ENCODE results near the gene CNTNAP2.

Gene CNTNAP2

DNA sequence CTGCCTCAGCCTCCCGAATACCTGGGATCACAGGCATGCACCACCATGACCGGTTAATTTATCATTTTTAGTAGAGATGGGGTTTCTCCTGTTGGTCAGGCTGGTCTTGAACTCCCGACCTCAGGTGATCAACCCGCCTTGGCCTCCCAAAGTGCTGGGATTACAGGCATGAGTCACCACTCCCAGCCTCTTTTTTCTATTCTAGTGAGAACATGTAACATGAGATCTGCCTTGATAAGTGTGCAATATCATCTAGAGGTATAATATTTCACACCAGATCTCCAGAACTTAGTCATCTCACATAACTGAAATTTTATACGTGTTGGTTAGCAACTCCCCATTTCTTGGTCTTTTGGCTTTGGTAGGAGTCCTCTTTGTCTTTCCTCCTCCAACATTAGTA is 656.9 kb downstream of the CNTNAP2 start:
- no peak for DNase-seq (ENCODE audit: low spot score)

DNA sequence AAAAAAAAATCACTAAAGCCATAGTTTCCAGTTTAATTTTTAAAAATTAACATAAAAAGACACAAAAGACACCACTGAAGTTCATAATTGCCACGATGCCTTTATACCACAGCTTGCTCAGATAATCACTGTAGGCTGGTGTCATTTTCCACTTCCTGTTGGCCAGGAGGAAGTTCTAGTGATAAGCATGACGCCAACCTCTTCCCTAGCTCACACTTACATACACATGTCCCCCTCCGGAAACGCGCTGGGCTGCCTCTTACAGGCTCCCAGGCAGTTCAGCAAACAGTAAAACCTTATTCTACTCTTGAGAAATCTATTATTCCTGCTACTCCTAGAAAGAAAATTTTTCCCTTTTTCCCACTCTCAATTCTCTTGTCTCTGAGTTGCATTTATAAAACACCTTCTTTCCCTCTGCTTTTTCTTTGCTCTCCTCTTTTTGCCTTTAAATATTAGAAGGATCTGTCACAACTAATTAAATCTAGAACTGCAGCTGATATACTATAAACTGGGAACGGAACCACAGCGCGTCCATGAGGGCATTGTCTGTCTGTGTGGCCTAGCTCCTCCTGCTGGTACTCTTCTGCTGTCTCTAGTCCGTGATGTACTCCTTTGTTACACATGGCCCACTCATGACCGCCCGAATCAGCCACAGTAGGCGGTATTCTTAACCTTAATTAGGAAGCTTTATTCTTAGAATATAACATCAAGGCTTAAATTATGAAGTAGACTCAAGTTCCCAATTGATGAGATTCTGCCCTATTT is 664.9 kb downstream of the CNTNAP2 start:
- no peak for DNase-seq (ENCODE audit: low spot score)

DNA sequence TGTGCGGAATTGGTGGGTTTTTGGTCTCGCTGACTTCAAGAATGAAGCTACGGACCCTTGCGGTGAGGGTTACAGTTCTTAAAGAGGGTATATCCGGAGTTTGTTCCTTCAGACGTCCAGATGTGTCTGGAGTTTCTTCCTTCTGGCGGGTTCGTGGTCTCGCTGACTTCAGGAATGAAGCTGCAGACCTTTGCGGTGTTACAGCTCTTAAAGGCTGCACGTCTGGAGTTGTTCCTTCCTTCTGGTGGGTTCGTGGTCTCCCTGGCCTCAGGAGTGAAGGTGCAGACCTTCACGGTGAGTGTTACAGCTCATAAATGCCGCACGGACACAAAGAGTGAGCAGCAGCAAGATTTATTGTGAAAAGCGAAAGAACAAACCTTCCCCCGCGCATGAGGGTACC is 670.7 kb downstream of the CNTNAP2 start:
- DNase-seq (ENCODE audit: low spot score), result no peak

DNA sequence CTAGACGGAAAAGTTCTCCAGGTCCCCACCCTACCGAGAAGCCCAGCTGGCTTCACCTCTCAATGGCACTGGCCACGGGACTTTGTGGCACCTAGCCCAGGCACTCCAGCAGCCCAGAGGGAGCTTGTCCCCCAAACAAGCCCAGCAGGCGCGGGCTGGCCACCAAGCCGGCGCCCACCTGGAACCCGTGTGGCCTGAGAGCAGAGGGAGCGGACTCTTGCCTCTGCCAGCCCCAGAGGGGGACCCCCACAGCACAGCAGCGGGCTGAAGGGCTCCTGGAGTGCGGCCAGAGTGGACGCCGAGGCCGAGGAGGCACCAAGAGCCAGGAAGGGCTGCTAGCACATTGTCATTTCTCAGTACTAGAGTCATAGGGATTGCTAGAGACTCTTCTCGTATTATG is 671.4 kb downstream of the CNTNAP2 start:
- DNase-seq (ENCODE audit: low spot score), result no peak

DNA sequence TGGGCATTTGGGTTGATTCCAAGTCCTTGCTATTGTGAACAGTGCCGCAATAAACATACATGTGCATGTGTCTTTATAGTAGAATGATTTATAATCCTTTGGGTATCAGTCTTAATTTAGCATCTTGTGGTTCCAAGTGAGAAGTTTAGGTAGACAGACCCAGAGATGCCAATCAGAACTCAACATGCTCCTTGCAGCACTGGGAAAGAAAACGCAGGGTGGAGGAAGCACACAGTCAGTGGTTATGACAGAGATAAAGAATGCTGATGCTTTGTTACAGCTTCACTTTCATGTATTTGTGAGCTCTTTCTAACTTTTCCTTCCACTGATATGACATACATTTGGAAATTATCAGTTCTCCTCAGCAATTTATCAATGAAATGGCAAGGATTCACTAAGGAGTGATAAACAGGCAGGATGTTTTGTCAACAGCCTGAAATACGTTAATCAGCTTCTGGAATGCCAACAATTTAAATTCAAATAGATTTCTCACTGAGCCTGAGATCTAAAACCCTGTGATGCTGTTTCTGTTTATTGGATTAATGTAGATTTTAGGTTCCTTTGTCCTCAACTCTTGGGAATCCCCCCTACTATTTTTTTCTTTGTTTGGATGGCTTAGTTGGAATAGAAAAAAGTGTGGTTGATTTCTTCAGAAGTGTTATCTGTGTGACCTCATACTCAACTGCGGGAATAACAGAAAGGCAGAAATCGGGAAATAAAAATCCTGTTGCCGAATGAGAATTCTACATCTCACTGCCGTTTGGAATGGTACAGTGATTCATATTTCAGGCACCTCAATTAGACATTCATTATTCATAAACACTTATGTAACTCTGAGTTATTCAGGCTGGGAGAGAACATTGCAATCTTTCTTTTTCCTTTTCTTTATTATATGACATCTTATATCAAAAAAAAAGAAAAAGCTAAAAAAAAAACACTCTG is 675.0 kb downstream of the CNTNAP2 start:
- no peak for DNase-seq (ENCODE audit: low spot score)

DNA sequence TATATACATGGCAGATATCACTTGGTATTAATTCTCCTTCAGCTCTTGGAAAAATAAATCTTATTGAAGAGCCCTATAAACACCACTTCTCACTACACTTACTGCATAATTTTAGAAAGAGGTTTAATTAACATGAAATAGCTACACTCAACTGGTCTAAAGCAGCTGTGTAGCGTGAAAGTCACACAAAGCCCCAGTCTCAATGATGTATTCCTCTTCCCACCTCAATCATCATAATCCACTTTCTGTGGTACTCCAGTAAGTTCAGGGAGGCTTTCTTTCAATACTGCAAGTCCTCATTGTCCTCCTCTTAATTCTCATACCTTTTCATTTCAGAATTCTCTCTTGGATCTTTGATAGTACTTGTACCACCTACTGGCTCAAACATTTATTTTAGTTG is 688.0 kb downstream of the CNTNAP2 start:
- no peak for DNase-seq (ENCODE audit: low spot score)

DNA sequence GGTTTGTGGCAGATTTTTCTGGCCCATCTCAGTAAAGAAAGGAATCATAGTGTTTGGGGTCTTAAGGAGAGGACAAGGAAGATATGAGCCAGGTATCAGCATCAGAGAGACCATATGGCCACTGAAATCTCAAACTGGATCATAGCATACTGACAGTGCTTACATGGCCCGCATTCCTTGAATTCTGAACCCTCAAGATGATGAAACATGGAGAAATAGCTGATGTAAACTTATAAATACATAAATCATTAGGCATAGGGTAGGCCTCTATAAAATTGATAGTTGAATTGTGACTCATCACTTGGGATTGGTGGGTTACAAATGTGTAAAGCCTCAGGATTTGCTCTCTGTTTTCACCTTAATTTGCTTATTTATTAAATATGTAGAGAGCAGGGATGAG is 688.5 kb downstream of the CNTNAP2 start:
- DNase-seq (ENCODE audit: low spot score), result no peak

DNA sequence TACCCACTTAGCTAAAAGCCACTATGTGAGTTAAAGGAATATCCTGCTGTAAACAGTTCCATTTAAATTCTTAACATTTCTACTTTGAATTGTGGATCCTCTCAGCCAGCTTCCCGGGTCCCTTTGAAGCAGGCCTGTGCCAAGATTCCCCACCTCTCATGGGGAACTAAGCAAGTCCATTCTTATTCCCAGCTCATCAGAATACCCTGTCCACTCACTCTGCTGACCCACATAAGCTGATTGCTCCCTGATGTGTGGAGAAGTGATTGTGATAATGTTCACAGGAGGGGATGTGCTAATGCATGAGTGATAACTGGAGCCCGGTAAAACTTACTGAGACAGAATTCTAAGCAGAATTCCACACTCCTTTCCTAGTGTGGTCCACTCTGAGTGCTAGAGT is 709.7 kb downstream of the CNTNAP2 start:
- DNase-seq (ENCODE audit: low spot score), result no peak

DNA sequence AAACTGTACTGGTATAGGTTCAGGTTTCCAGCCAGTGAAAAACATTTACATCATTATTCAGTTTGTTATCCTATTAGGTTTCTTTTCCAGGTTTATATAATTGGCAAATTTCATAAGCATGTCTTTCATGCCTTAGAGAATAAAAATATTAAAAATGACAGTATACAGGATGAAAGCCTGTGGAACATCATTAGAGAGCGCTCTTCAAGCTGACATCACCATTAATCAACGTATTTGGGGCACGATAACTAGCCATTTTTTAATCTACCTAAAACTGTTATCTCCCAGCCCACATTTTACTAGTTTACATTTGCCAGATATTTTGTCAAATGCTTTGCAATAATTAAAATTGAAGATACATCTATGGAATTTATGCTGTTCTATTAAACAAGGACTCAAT is 714.1 kb downstream of the CNTNAP2 start:
- no peak for DNase-seq (ENCODE audit: low spot score)

DNA sequence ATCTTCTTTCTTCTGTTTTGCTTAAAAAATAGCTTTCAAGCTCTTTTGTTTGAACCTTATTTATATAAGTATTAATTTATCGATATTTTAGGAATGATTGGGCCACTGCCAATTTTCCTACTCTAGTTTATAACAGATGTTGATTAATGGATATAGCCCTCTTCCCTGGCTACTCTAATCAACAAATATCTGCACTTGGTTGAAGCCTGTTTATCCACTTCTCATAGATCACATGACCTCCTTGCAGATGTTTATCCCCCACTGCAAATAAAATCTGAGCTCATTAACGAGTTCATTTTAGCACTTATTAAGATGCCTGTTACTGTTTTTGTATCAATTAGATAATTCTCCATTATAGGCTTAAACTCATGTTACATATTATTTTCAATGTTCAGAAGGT is 715.3 kb downstream of the CNTNAP2 start:
- DNase-seq (ENCODE audit: low spot score), result no peak

DNA sequence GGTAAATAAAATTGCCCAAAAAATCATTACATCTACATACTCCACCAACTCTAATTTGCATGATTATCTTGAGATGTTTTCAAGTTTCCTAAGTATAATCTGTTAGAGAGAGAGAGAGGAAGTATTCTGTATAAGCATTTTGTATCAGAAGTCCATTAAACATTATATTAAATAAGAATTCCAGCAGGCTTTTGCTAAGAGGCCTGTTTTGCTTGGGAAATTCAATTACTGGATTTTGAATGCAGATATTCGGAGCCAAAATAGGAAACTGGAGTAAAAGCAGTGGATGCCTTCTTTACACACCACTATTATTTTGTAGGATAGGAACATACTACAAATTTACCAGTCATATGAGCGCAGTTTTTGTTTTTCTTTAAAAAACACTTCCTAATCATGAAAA is 727.8 kb downstream of the CNTNAP2 start:
- DNase-seq (ENCODE audit: low spot score), result no peak

DNA sequence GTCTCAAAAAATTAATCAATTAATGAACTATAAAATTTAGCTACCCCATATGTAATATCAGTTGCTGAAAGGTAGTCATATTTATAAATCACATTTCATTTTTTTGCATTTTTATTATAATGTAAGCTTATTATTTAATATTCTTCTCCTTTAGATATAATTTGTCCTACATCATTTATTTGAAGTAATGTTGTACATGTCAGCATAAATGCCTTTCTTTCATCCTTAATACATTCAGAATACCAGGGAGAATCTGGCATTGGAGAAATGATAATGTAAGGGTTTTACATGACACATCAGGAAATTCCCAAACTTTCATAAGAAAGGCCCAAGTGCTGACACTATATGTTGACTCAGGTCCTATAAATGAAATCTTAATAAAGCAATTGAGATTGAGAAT is 742.1 kb downstream of the CNTNAP2 start:
- DNase-seq (ENCODE audit: low spot score), result no peak

DNA sequence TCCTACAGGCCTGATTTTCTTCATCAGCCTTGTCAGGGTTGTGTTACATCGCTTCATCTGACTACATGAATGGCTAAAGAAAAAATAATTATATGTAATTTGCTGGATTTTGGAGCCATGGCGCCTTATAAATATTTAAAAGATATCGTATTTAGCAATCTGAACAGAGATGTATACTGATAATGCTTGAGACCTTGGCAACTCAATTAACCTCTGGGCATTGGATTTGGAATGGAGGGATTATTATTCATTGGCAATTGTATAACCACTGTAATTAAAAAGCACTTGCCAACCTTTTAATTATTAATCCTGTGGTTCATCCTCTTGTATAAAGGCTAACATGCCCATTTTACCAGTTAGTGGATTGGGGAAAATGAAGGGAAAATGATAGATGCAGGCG is 745.1 kb downstream of the CNTNAP2 start:
- DNase-seq (ENCODE audit: low spot score), result no peak

DNA sequence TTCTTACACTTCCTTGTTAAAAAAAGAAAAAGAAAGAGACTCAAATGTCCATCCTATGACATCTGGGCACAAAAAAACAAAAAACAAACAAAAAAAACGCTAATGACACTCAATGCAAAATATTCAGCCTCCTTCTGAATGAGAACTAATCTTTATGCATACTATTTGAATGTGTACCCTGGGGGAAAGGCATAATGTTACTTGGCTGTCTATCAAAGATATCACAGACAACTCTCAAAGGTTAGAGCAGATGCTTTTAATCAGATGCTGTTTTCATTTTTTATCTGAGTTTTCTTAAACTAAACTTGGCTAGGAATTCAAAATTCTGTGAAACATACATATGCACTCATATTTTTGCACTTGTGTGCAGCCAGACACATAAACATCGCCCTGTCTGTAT is 745.8 kb downstream of the CNTNAP2 start:
- no peak for DNase-seq (ENCODE audit: low spot score)

DNA sequence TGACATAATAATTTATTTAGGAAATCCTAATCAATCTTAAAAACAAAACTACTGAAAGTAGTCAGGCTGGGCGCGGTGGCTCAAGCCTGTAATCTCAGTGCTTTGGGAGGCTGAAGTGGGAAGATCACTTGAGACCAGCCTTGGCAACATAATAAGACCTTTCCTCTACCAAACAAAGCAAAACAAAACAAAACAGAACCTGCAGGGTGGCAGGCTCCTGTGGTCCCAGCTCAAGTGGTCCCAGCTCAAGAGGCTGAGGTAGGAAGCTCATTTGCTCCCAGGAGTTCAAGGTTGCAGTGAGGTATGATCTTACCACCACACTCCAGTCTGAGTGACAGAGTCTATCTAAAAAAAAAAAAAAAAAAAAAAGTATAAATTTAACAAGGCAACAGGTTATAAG is 748.0 kb downstream of the CNTNAP2 start:
- no peak for DNase-seq (ENCODE audit: low spot score)

DNA sequence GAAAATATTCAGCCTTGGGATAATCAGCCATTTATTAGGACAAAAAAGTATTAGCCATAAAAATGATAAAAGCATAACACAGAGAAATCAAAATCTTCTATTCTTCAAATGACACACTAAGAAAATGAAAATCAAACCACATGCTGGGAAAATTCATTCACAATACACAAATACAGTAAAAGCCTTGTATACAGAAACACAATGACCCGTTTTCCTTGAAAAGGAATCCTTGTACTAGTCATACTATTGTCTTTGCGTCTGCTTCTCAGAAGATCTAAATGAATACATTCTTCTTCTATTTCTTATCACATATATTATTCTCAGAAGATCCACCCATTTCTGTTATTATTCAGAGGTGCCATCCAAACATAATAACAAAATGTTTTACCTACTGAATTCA is 749.1 kb downstream of the CNTNAP2 start:
- DNase-seq (ENCODE audit: low spot score), result no peak

DNA sequence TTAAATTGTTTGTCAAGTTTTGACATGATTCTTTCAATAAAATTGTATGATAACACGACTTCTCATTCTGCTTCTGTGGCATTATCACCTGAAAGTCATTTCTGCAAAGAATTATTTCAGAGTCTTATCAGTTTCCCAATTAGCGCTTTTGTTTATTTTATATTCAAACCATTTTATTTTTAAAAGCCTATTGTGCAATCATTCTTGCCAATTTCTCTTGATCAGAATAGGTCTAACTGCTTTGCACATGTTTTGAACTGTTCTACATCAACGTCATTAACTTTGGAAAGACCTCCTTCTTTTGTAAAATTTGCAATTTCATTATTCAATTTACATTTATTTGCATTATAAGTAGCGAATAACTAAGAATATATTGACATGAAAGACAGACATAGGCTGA is 758.1 kb downstream of the CNTNAP2 start:
- DNase-seq (ENCODE audit: low spot score), result no peak

DNA sequence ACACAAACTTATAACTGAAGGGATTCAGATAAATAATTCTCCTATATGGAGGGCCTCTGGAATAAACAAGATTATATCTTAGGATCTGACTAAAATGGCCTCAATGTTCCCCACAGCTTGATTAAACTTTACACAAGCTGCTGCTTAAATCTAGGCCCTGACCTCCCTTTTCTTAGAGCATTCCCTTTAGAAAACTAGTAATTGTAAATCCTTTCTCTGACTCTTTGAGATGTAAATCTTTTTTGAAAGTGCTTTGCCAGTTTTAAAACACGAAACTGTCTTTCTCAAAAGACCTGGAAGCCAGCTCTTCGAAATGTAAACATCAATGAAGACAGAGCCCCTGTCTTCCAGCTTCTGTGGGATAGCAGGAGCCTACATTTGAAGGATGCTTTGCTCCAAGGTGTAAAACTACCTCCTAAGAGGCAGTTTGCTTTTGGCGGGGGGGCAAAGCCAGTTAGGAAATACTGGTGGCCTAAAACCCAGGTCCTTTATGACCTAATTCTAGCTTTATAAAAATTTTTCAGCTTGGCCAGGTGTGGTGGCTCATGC is 758.7 kb downstream of the CNTNAP2 start:
- DNase-seq (ENCODE audit: low spot score), result no peak

DNA sequence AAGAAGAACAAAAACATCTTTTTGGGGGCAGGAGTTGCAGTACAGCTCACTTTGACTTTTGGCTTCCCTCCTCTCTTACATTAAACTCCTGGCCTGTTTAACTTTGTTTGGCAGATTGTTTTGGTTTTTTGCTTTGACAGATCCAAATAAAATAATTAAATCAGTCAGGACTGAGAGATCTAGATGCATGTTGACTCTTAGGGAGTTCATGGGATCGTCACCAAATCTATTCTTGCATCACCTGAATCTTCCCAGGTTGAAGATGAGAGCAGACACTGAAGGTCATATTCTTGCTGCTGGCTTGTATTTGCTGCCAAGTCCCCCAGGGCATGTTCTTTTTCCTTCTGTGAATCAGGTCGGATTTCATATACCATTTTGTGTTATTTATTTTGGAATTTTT is 759.4 kb downstream of the CNTNAP2 start:
- DNase-seq (ENCODE audit: low spot score), result no peak

DNA sequence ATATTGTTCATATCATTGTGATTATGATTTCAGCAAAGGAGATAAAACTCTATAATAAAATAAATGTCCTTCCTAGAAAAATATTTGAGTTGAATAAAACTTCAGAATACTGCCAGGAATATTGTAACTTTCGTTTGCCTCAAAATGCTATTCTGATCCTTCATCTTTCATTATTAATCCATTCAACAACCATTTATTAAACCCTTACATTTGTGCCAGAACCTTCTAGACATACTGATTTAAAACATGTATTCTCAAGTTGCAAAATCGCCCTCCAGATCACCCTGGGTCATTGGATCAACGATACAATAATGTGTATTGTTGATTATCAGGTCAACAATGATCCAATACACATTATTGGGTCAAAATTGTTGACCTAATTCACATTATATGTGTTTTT is 759.8 kb downstream of the CNTNAP2 start:
- DNase-seq (ENCODE audit: low spot score), result no peak

DNA sequence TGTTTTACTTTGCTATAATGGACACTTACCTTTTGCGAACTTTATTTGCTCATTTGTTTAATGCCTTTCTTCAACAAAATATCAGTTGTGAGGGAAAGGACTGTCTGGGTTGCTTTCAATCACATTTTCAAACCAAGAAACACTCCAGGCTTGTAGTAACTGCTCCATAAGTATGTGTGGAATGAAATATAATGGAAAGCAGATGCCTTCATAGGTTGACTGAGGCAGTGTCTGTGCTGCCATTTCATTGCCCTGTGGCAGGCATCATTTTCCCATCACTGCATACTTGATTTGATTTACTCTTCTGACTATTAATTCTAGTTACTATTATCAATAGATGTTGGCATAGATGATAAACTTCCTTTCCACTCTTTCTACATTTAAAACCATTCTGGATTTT is 762.3 kb downstream of the CNTNAP2 start:
- DNase-seq (ENCODE audit: low spot score), result no peak

DNA sequence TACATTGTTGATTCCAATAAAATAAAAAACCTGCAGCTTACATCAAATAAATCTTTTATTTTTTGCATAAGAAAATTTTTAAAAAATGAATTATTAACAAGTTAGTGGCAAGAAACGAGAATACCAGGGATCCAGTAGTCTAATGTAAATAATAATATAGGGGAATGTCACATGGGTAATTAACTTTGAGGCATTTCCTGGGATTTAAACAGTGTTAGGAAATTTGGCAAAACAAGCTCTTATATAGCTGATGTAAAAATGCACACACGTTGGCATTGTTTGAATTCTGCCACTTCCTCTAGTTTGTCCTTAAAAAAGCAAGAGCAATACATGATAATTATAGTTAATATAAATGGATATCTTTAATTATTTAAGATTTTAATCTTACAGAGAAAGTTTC is 768.6 kb downstream of the CNTNAP2 start:
- no peak for DNase-seq (ENCODE audit: low spot score)
